ENCODE data around the gene GPR17. TPM values are rescaled to one million over a fixed set of nuclear protein-coding genes. Genes with fewer than 3 reads are reported as not detected.

Gene GPR17
- total RNA-seq, 1 donor from 2014 or later = 6.4 TPM

DNA sequence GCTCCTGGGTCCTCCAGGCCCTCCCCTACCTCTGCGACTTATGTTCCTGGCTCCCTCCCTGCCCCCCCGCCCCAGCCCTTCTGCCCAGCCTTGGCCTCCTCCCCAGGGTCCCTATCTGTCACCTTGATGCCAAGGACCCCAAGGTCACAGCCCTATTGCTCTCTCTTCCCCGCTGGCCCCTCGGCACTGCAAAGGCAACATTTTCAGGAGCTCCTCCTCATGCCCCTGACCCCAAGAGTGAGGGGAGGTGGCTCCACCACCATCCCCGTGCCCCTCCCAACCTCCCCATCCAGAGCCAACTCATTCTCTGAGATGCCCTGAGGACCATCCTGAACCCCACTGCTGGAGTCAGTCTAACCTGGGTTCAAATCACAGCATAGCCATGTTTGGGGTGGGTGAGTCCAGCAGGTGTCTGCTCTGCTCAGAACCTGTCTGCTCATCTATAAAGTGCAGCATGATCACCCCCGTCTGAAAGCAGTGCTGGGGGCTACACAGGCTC lies 17.7 kb downstream of the GPR17 start:
- no peak for DNase-seq (ENCODE audit: low read depth, low spot score)
- Mint-ChIP-seq H3K27me3 (ENCODE audit: low read depth) (peaks cover 48% of the 10 kb centered on the region), H3K4me1 (peaks cover 32% of the 10 kb centered on the region), H3K9me3 (no peaks in the 10 kb centered on the region), H3K27ac (ENCODE audit: unreplicated experiment) (no peak overlapping the region), H3K4me3 (no peak overlapping the region), H3K36me3 (ENCODE audit: low read depth) (no peaks in the 10 kb centered on the region)
- TF ChIP-seq, protein P1, sequence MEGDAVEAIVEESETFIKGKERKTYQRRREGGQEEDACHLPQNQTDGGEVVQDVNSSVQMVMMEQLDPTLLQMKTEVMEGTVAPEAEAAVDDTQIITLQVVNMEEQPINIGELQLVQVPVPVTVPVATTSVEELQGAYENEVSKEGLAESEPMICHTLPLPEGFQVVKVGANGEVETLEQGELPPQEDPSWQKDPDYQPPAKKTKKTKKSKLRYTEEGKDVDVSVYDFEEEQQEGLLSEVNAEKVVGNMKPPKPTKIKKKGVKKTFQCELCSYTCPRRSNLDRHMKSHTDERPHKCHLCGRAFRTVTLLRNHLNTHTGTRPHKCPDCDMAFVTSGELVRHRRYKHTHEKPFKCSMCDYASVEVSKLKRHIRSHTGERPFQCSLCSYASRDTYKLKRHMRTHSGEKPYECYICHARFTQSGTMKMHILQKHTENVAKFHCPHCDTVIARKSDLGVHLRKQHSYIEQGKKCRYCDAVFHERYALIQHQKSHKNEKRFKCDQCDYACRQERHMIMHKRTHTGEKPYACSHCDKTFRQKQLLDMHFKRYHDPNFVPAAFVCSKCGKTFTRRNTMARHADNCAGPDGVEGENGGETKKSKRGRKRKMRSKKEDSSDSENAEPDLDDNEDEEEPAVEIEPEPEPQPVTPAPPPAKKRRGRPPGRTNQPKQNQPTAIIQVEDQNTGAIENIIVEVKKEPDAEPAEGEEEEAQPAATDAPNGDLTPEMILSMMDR (conservative IDR thresholded peaks at IDR 0.05) = no peak

DNA sequence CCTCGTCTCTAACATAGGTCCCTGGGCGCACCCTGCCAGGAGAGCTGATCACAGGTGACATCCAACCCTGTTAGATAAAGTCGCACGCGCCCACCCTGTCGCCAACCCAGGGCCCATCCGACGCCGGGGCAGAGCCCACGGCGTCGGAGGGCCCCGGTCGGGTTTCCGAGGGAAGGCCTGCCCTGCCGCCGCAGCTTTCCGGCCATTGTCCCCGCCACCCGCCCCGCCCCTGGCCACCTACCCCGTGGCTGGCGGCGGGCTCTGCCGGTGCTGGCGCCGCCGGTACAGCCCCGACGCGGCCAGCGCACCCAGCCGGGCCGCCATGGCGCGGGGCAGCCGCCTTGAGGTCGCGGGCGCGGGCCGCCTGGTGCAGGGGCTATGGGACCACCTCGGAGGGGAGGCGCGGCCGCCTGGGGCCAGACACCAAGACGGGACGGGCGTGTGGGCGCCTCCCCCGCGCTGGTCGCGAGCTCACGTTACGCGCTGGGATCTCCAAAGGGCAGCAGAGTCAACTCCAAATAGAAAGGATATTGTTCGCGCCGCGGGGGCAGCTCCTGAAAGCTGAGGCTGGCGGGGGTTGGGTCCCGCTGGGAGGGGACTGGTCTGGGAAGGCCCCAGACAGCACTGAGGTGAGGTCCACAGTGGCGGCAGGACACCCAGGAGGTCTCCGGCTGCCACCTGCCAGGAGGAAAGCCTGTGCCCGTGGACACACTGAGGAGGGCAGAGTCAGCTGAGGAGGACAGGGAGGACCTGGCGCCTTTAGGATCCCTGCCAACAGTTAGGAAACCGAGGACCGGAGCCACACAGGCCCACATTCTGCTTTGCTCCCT lies 18.3 kb downstream of the GPR17 start:
- Mint-ChIP-seq H3K9me3 (no peaks in the 10 kb centered on the region), H3K27ac (ENCODE audit: unreplicated experiment) (no peak overlapping the region), H3K4me3 (peak overlapping the region; percentile 62), H3K36me3 (ENCODE audit: low read depth) (no peaks in the 10 kb centered on the region), H3K4me1 (peaks cover 32% of the 10 kb centered on the region), H3K27me3 (ENCODE audit: low read depth) (peaks cover 48% of the 10 kb centered on the region)
- TF ChIP-seq, protein P1 (conservative IDR thresholded peaks at IDR 0.05) = no peak
- peak; percentile 35 for DNase-seq (ENCODE audit: low read depth, low spot score)

DNA sequence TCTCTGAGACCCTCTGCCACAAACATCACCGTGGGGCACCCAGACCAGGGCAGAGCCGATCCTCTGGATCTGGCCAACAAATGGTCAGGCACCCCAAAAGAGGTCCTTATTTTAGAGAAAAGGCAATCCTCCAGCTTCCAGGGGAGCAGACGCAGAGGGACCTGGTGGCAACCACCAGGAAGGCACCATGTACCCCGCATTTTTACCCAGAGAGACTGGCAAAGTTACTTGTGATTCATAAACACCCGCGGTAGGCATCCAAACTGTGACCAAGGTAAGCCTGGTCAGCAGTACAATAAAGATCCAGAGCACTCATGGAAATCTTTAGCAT lies 18.9 kb downstream of the GPR17 start:
- Mint-ChIP-seq H3K4me3 (no peak overlapping the region), H3K27me3 (ENCODE audit: low read depth) (peaks cover 52% of the 10 kb centered on the region)

DNA sequence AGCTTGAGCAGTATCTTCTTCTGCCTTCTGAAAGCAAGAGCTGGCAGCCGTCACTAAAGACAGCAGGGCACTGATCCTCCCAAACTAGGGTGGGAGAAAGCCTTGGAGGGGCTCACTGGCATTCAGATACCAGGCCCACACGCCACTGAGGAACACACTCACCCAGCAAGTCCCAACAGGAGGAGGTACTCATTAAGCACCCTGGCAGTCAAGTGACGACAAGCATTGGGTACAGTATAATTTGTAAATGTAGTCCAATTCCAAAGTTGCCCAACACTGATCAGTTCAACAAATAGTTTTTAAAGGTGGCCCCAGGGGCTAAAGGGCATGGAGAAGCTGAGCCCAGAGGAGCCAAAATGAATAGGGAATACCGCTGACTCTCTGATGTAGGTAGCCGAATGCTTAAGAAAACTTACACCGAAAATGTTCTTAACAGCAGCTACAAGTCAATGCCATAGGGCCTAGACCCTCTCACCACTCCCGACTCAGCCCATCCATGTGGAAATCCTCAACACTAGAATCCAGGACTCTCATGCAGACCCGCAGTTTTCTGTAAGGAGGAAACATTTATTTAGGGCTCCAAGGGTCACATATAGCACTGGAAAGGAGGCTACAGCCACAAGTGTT lies 19.4 kb downstream of the GPR17 start:
- H3K9me3 Mint-ChIP-seq = no peaks in the 10 kb centered on the region
- H3K4me3 Mint-ChIP-seq = no peak overlapping the region
- H3K4me1 Mint-ChIP-seq = peaks cover 32% of the 10 kb centered on the region
- TF ChIP-seq, protein P1 (conservative IDR thresholded peaks at IDR 0.05) = no peak
- DNase-seq (ENCODE audit: low read depth, low spot score) = no peak
- no peak overlapping the region for H3K27ac Mint-ChIP-seq (ENCODE audit: unreplicated experiment)
- peaks cover 57% of the 10 kb centered on the region for H3K27me3 Mint-ChIP-seq (ENCODE audit: low read depth)
- H3K36me3 Mint-ChIP-seq (ENCODE audit: low read depth) = no peaks in the 10 kb centered on the region

More for the DNA sequence above, 18.9 kb downstream of the GPR17 start:
- no peaks in the 10 kb centered on the region for H3K36me3 Mint-ChIP-seq (ENCODE audit: low read depth)
- H3K4me1 Mint-ChIP-seq = peaks cover 32% of the 10 kb centered on the region
- TF ChIP-seq, protein P1 (conservative IDR thresholded peaks at IDR 0.05) = no peak
- no peaks in the 10 kb centered on the region for H3K9me3 Mint-ChIP-seq
- no peak overlapping the region for H3K27ac Mint-ChIP-seq (ENCODE audit: unreplicated experiment)
- no peak for DNase-seq (ENCODE audit: low read depth, low spot score)

DNA sequence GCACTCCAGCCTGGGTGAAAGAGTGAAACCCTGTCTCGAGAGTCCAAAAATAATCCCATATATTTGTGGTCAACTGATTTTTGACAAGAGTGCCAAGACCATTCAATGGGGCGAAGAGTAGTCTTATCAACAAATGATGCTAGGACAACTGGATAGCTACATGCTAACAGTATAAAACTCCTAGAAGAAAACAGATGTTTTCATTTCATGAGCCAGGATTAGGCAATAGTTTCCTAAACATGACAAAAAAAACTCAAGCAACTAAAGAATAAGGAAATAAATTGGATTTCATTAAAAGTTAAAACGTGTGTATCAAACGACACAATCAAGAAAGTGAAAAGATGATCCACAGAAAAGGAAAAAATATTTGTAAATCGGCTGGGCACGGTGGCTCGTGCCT lies 23.1 kb downstream of the GPR17 start:
- TF ChIP-seq, protein P1 (conservative IDR thresholded peaks at IDR 0.05) = no peak
- H3K9me3 Mint-ChIP-seq = no peaks in the 10 kb centered on the region
- no peak overlapping the region for H3K4me3 Mint-ChIP-seq
- H3K36me3 Mint-ChIP-seq (ENCODE audit: low read depth) = no peaks in the 10 kb centered on the region
- DNase-seq (ENCODE audit: low read depth, low spot score) = no peak
- peaks cover 73% of the 10 kb centered on the region for H3K27me3 Mint-ChIP-seq (ENCODE audit: low read depth)
- no peak overlapping the region for H3K27ac Mint-ChIP-seq (ENCODE audit: unreplicated experiment)
- peaks cover 4% of the 10 kb centered on the region for H3K4me1 Mint-ChIP-seq
